GM18870 (cell line): ENCODE measurements around the gene NMNAT2.

ENCODE experiments used
- ATAC-seq: cut with Tn5 transposase; IDR thresholded peaks from one replicate; pipeline ENCODE4 v1.9.1; 2021; ENCODE audit warnings: moderate library complexity; ENCODE audit not compliant: unreplicated experiment

The NMNAT2 gene

DNA sequence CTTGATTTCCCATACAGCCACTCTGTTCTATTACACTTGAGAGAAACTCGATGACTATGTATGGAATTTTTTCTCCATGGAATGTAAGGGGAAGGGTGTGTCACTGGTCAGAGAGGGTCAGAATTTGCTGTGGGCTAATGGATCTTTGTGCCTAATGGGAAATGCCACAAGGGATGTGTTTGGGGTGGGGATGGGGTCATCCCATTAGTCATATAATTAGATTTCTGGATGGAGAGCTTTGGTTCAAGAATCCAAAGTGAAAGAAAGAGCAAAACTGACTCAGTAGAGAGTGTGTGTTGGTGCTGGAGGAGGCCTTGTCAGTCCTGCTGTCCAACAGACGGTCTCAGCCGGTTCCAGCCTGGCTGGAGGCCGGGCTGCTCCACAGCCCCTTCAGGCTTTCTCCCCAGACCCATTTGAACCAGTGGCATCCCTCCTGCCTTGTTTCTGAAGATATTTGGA, 145.8 kb downstream of the NMNAT2 start:
- no peak for ATAC-seq

DNA sequence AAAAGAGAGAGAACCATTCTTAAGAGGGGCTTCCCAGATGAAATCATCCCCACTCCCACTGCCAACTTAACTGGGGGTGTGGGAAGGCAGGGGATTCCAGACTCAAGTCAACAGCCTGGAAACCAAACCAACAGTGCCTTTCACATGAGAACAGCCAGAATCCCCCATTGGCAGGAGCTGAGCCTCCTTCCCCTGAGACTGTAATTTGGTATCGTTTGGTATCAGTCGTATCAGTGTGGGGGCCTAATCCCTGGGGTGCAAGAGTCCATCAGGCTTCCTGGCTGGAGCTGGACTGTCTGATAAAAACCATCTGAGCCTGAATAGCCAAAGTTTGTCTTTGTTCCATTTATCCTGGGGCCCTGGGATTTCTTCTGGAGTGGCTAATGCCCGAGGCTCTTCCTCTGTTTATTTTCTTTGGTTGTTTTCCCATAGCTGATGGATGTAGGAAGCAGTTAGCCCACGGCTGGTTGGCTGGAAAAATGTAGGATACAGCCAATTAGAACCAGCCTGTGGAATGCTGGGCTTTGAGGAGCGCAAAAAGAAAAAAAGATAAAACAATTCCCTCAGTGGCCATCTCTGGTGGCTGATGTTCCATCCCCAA, 147.5 kb downstream of the NMNAT2 start:
- no peak for ATAC-seq

DNA sequence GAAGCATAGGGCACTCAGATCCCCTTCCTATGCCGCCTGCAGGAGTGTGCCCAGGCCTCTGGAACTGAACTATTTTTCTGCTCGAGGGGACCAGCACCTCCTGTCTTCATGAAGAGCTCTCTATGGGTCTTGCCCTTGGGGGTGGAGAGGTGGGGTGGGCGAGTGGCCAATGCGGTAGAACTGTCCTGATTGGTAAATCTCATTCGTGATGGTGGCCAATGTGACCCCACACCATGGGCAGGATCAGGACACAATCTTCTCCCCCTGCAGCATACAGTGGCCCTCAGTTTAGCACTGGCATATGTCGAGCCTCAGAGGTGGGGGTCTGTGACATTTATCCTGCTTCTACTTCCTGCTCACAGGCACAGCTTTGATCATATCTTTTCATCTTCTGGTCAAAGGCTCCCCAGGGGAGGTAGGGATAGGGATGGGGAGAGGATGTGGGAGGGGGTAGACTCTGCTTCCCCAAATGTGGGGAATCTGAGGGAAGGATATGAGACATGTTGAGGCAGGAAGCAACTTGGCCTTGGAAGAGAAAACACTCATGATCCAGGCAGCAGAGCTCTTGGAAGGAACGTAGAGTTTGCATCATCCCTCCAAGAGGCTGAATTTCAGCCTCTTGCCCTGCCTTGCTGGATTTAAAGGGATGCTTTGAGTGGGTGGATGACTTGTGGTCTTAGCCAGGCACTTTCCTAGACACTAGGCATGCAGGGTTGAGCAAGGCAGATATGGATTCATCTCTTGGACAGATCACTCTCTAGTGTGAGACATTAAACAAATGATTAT, 150.3 kb downstream of the NMNAT2 start:
- no peak for ATAC-seq

DNA sequence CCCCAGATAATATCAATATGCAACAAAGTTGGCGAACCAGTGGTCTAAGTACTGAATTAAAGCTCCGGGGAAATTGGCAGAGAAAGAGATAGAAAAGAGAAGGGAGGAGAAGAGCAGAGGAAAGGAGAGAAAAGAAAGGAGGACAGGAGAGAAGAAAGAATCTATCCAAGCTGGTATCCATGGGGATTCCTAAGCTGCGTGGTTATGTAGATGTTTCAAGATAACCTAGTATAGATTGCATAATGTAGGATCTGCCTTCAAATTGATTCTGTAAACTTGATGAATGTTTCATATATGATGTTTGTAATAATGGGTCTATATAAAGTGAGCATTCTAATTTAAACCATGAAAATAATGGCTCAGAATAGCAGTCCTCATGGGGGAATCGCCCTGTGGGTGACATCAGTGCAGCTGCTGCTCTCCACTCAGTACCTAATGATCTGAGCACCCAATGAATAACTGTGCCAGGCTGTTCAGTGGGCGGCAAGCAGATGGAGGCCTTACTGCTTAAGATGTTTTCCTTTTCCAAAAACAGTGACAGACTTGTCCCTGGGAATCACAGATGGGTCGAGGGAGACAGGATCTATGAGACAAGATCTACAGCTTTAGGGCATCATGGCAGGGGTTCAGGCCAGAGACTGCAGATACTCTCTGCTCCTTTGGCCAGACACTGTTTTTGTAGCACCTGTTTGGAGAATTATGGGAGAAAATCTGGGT, 154.1 kb downstream of the NMNAT2 start:
- no peak for ATAC-seq

DNA sequence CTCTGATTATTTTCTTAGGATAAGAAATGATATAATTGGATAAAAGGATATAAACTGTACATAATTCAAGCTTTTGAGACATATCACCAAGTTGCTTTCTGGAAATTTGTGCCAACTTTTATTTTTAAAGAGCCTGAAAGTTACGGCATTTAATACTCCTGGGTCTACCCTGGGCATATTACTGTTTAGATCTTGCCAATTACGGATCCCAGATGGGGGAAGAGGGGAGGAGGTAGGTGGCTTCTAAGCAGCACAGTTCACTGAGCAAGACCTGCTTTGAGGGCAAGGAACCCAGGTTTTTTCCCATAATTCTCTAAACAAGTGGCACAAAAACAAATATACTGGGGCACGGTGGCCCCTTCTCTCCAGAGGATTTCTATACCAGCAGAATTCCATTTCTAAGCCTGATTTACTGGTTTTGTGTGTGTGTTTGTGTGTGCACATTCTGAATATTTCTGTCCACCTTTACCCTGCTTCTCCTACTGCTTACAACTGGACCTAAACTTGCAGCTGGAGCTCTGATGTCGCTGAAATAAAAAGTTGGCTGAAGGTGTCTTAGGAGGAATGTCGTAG, 155.5 kb downstream of the NMNAT2 start:
- no peak for ATAC-seq

DNA sequence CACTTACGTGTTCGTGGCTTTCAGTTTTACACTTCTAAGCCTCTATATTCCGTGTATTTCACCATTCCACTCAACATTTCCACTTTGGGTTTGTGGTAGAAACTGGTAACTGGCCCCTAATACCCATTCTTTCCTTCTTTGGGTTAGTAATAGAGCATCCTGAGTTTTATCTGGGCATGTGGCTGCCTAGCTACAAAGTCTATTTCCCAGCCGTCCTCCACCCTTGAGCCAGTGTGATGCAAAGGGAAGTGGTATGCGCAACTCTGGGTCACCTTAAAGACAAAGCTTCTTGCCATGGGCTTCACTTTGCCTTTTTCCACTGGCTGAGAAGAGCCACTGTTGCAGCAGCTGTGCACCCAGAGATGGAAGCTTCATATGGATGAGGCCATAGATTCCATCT, 158.3 kb downstream of the NMNAT2 start:
- no peak for ATAC-seq

DNA sequence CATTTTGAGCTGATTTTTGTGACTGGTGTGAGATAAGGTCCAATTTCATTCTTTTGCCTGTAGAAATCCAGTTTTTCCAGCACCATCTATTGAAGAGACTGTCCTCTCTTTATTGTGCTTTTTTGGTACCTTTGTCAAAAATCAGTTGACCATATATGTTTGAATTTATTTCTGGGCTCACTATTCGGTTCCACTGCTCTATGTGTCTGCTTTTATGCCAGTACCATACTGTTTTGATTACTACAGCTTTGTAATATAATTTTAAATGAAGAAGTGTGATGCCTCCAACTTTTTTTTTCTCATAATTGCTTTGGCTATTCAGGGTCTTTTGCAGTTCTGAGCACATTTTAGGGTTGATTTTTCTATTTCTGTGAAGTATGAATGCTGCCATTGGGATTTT, 163.1 kb downstream of the NMNAT2 start:
- ATAC-seq, result no peak

DNA sequence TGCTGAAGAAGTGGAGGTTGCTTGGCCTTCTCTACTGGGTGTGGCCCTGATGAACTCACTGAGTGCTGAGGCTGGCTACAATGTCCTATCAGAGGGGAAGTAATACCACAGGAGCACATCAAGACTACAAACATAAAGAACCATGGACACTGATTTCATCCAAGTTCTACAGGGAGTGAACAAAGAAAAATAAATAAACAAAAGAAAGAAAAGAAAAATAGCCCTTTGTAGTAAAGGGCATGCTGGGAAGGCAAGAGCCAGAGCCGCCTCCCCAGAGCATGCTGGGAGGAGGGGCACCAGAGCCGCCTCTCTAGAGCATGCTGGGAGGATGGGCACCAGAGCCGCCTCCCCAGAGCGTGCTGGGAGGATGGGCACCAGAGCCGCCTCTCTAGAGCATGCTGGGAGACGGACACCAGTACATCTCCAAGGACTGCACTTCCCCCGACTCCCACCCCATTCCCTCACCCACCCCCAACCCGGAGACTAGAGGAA, 166.2 kb downstream of the NMNAT2 start:
- ATAC-seq, result no peak

DNA sequence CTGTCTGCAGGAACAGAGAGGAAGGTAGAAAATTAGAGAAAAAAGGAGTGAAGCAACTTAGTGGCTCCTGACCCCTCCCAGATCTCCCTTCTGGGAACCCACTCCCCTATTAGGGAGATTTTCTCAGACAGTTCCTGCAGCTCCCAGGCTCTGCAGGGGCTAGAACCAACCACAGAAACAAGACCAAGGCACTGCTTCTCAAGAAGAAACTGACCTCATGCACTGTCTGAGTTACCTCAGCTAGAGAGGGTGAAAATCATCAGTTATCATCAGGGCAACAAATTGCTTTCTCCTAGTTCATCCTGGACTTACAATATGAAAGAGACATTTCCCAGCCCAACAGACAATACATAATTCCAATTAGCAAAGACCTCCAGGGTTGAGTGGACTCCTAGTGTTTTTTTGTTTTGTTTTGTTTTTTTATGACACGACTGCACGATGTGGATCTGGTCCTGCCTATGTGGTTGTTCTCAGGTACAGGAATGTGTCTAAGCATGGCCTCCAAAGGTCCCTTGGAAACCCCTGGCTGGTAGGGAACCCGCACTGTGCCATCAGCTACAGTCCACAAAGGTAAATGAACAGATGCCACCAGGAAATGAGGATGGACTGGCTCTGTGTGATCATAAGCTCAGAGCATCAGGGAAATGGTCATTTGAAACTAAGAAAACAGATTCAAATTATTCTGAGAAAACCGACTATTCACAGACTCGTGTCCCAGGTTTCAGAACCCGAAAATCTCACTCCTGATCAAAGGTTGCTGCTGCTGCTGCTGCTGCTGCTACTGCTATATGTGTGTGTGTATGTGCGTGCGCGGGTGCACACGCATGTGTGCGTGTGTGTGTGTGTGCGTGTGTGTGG, 166.8 kb downstream of the NMNAT2 start:
- ATAC-seq, result no peak

DNA sequence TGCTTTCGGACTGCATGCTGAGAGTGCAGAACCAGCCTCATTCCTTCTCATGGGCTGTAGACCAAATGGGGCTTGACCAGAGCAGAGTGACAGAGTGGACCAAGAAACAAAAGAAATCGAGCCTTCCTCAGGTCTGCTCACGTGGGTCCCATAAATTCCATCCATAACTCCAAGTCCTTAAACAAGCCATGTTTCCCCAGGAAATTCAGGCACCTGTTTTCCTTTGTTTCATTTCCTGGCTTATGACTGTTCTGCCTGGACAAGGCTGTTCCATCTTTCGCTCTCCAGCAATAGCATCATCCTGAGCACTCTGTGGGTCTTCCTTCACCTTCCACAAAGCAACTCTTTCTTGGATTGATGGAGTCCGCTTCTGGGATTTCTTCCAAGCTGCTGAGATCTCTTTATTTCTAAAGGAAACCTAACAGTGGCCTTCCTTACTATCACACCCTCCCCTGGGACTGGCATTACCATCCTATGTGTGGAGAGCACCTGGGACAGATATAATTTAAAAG, 168.2 kb downstream of the NMNAT2 start:
- ATAC-seq, result no peak

DNA sequence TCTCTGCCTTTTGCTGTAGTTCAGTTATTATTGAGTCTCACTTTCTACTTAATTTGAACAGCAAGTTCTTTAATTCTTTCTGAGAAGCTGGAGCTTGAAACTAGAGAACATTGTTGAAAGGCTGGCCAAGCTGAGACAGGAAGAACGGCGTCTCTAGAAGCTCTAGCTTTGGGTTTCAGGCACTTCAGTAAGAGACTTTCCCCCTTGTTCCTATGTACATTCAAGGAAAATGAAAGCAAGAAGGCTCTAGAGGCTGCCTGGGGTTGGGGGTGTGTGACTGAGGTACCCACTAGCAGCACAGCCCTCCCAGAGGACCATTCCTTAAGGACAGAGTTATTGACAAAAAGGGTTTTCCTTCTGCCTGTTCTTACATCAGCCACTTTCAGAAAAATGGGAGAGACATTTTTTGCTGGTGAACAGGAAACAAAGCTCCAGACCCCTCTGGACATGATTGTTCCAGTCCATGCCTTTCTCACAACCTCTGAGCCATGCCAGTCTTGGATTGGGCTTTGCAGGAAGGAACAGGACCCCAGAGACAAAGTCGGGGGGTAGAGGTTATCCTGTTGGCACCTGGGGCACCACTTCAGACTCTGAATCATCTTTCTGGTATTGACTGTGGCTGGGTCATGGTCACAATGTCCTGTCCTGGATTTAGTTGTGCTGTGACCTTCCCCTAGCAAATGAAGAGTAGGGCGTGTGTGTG, 169.0 kb downstream of the NMNAT2 start:
- ATAC-seq, result no peak

DNA sequence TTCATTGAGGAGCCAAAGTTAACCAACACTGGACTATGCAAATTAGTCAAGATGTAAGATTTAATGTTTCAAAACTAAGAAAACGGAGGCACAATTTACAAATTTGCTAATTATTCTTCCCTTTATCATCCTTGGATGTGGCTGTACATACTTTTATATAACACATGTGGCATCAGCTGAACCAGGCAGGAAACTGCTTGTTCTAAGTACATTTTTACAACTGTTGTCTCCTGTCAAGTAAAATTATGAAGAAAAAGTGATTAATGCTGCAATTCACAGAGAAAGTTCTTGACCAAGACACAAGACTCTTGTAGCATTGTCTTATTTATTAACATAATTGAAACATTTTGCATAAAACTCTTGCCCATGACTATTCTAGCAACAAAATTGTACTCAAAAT, 170.2 kb downstream of the NMNAT2 start:
- ATAC-seq, result no peak

DNA sequence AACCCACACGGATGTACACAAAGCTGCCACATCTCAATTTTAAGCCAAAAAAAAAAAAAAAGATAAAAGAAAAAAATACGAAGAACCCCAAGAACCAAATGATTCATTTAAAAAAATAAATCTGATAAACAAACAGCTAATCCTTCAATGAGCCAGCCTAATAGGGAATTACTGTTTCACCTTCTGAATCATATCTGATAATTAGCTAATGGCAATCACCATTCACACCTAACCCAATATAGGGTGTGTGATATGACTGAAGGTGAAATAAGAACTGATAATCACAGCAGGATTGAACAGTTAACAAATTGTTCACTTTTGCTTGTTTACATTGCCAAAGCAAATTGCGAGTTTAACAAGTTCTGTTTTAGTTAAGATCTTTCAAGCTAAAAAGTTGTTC, 170.7 kb downstream of the NMNAT2 start:
- no peak for ATAC-seq

DNA sequence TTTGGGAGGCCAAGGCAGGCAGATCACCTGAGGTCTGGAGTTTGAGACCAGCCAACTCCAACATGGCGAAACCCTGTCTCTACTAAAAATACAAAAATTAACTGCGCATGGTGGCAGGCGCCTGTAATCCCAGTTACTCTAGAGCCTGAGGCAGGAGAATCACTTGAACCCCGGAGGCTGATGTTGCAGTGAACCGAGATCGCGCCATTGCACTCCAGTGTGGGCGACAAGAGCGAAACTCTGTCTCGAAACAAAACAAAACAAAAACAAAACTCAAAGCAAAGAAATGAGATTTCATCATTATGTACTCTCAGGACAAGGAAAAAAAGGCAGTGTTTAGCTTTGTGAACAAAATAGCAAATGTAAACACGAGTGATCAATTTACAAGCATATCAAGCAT, 171.1 kb downstream of the NMNAT2 start:
- no peak for ATAC-seq

DNA sequence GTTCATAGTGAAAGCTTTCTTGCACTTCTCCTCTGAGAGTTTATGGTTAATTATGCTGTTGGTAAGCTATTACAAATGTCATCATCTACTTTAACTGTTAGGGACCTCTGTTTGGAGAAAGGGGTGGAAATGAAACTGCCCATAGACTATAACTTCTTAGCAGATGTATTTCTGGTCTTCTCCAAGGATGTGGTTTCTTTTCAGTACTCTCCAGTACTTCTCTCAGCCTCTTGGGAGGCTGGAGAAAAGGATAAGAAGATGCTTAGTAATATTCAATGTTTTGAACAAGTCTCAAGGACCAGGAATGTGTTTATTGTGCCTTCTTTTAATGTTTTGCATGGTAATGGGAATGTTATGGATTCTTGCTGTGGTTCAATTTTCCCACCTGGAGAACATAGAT, 171.7 kb downstream of the NMNAT2 start:
- ATAC-seq, result no peak

DNA sequence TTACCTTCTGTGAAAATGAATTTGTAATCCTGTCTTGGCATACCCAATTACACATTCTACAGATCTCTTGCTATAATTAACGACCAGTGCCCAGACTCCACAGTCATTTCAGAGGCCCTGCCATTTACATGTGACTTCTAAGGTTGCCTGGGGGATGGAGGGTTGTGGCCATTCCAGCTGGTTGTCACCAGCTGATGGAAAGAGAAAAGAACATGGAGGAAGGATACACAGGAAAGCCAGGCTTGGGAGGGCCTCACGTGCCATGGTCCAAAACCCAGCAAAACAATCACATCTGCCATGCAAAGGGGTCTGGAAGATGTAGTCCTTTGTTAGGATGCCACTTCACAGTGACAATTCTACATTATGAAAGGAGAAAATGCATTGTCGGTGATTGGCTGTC, 172.8 kb downstream of the NMNAT2 start:
- no peak for ATAC-seq

DNA sequence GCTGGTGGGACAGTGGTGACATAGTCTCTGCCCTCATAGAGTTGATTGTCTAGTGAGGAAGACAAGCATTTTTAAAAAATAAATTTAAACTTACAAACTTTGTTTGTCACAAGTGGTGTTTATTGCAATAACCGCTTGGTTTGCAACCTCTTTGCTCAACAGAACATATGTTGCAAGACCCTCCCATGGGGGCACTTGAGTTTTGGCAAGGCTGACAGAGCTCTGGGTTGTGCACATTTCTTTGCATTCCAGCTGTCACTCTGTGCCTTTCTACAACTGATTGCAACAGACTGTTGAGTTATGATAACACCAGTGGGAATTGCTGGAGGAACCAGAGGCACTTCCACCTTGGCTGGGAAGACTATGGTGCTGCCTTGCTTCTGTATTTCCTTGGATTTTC, 173.7 kb downstream of the NMNAT2 start:
- ATAC-seq, result no peak

DNA sequence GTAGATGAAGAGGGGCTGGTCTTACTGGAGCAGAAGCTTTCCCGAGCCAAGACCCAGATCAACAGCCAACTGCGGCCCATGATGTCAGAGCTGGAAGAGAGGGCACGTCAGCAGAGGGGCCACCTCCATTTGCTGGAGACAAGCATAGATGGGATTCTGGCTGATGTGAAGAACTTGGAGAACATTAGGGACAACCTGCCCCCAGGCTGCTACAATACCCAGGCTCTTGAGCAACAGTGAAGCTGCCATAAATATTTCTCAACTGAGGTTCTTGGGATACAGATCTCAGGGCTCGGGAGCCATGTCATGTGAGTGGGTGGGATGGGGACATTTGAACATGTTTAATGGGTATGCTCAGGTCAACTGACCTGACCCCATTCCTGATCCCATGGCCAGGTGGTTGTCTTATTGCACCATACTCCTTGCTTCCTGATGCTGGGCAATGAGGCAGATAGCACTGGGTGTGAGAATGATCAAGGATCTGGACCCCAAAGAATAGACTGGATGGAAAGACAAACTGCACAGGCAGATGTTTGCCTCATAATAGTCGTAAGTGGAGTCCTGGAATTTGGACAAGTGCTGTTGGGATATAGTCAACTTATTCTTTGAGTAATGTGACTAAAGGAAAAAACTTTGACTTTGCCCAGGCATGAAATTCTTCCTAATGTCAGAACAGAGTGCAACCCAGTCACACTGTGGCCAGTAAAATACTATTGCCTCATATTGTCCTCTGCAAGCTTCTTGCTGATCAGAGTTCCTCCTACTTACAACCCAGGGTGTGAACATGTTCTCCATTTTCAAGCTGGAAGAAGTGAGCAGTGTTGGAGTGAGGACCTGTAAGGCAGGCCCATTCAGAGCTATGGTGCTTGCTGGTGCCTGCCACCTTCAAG, 174.8 kb downstream of the NMNAT2 start:
- no peak for ATAC-seq

DNA sequence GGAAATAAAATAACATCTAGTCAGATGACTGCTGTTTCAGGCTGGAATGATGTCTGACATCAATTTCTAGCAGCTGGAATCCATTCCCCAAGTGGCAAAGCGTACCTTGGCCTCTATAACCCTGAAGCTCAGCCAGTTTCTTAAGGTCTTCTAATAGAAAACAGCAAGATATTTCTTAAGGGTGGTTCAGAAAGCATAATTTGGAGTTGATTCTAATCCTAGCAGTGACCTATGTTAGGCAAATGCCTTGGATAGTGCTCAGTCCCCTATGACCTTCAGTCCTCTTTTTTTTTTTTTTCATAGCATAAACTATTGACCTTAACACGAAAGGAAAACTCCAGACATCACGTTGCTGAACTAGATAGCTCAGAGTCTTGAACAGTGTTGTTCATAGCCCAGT, 175.6 kb downstream of the NMNAT2 start:
- no peak for ATAC-seq
